Stimulated activated effector memory CD8-positive, alpha-beta T cell treated with anti-CD3 and anti-CD28 coated beads, Interleukin-12 subunit alpha, Interleukin-12 subunit beta, amount 100 ng/mL, for 72 hours (primary cell): Measurements from ENCODE around the gene CDH18.

Source experiments
- ATAC-seq: fragments of 150-1000 bp; cut with Tn5 transposase; 2 replicates; pipeline ENCODE4 v1.10.0; 2021
- DNase-seq, 2 donors: peaks; one replicate each; pipeline ENCODE4 v3.0.0; 2021 to 2022; ENCODE audit warnings: low spot score in 2 of 2
- H3K27ac Mint-ChIP-seq: one replicate; pipeline ENCODE4 v1.8.0; 2022; ENCODE audit warnings: mild to moderate bottlenecking, mixed read lengths
- H3K36me3 Mint-ChIP-seq: one replicate; pipeline ENCODE4 v1.8.0; 2022; ENCODE audit warnings: mild to moderate bottlenecking, mixed read lengths
- H3K4me1 Mint-ChIP-seq: one replicate; pipeline ENCODE4 v1.8.0; 2022; ENCODE audit warnings: mixed read lengths
- H3K4me3 Mint-ChIP-seq: one replicate; pipeline ENCODE4 v1.8.0; 2022; ENCODE audit warnings: mild to moderate bottlenecking, mixed read lengths
- H3K9me3 Mint-ChIP-seq: one replicate; pipeline ENCODE4 v1.8.0; 2022; ENCODE audit warnings: mixed read lengths

Gene CDH18

DNA sequence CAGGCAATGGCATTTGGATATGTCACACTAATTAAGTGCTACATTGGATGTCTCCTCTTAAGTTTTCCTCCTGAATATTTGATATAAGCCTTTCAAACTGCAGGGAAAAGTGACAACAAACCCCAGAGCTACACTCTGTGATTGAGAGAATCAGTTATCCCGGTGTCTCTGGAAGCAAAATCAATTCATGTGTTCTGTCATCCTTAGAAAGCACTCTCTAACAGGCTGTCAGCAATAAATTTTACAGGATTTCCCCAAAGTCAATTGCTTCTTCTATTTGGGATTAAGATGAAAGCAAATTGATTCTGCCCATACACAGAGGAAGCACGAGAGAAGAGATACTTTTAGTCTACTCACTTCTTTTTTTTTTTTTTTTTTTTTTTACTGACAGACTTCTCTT lies 332.4 kb downstream of the CDH18 start:
- Mint-ChIP-seq H3K4me1 (no peaks in the 10 kb centered on the region), H3K4me3 (no peak overlapping the region), H3K27ac (no peak overlapping the region), H3K9me3 (peaks cover 6% of the 10 kb centered on the region), H3K36me3 (no peaks in the 10 kb centered on the region)
- ATAC-seq (no peak), DNase-seq (no peak)

DNA sequence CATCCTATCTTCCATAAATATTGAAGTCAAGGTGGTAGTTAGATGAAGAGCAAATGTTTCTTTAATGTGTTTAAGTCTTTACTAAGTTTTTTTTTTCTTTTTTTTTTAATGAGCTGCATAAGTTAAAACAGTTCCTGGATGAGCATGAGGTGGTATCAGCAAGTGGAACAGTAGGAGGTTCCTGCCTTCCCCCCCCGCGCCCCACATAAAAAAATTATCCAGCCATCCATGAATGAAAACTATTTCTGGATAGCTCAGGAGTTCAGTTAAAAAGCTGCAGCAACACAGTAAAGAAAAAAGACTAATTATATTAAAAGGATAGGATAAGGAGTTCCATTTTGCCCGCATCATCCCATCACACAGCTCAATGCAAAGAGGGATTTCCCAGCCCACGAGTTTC lies 349.5 kb downstream of the CDH18 start:
- Mint-ChIP-seq H3K27ac (no peak overlapping the region), H3K36me3 (no peaks in the 10 kb centered on the region)
- ATAC-seq = no peak

DNA sequence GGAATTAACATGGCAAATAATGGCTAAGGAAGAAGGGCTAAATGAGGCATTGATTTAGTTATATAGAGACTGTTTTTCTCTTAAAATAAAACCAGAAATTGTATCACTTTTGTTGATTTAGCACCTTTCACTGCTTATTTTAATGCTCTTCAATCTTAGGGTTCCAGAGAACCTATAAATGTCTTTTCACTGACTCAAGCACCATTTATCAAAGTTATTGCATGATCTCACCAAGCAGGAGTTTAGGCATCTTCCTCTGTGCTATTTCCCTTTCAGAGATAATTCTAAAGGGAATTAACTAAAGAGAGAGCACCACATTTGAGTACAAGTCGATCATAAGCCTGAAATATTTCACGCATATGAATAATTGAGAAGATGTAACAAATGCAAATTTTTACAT lies 357.1 kb downstream of the CDH18 start:
- H3K27ac Mint-ChIP-seq = no peak overlapping the region
- DNase-seq (no peak), ATAC-seq (no peak)
- H3K36me3 Mint-ChIP-seq = no peaks in the 10 kb centered on the region
- H3K4me3 Mint-ChIP-seq = no peak overlapping the region
- H3K4me1 Mint-ChIP-seq = no peaks in the 10 kb centered on the region
- H3K9me3 Mint-ChIP-seq = peaks cover 12% of the 10 kb centered on the region

More for the DNA sequence above, 349.5 kb downstream of the CDH18 start:
- H3K4me3 Mint-ChIP-seq = no peak overlapping the region
- no peak for DNase-seq
- H3K9me3 Mint-ChIP-seq = peaks cover 22% of the 10 kb centered on the region
- H3K4me1 Mint-ChIP-seq = no peaks in the 10 kb centered on the region

DNA sequence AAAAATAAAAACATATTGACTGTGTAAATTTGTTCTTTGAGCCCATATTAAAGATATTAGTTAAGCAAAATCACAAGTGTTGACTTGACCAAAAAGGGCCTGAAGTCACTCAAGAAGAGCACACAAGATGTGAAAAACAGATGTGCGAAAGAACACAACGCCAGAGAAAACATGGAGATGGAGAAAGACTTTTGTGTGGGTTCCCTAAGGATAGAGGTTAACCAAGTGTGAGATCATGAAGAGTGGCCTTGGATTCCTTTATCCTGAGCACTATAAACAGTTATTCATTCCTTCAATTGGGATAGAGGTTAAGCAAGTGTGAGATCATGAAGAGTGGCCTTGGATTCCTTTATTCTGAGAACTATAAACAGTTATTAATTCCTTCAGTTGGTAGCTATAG lies 361.8 kb downstream of the CDH18 start:
- Mint-ChIP-seq H3K4me1 (no peaks in the 10 kb centered on the region), H3K4me3 (no peak overlapping the region), H3K36me3 (no peaks in the 10 kb centered on the region), H3K9me3 (peaks cover 22% of the 10 kb centered on the region), H3K27ac (no peak overlapping the region)
- ATAC-seq (no peak), DNase-seq (no peak)

DNA sequence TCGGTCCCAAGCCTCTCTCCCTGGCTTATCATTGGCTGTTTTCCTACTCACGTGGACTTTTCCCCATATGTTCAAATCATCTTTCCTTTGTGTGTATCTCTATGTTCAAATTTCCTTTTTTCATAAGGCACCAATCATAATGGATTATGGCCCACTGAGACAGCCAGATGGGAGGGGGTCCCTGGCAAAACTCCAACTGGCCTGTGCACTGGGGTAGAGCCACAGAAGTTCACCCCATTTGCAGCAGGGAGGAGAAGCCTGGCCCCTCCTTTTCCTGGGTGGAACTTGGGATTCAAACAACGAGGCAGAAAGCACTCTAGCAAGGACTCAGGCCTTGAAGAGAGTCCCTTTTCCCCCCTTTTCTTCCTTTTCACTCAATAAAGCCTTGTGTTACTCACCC lies 362.4 kb downstream of the CDH18 start:
- DNase-seq (no peak), ATAC-seq (no peak)
- H3K36me3 Mint-ChIP-seq = no peaks in the 10 kb centered on the region
- no peaks in the 10 kb centered on the region for H3K4me1 Mint-ChIP-seq
- H3K9me3 Mint-ChIP-seq = peaks cover 22% of the 10 kb centered on the region
- no peak overlapping the region for H3K4me3 Mint-ChIP-seq
- H3K27ac Mint-ChIP-seq = no peak overlapping the region

DNA sequence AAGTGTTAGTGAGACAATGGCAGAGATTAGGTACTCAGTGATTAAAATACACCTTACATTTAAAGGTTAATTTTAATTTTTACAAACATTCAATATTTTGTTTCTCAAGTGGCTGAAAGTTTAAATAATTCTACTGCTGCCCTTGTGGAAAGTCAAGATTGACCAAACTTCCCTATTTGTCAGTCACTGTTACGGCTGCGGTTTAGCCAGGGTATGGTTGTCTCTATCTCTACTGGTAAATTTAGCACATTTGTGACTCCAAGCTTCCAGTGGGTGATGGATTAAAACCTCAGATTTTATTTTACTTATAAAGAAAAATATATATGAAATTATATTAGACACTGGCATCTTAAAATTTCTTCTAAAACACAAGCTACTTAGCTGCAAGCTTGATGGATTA lies 368.4 kb downstream of the CDH18 start:
- Mint-ChIP-seq H3K36me3 (no peaks in the 10 kb centered on the region), H3K4me3 (no peak overlapping the region), H3K27ac (no peak overlapping the region), H3K9me3 (peaks cover 11% of the 10 kb centered on the region), H3K4me1 (no peaks in the 10 kb centered on the region)
- ATAC-seq (no peak), DNase-seq (no peak)

DNA sequence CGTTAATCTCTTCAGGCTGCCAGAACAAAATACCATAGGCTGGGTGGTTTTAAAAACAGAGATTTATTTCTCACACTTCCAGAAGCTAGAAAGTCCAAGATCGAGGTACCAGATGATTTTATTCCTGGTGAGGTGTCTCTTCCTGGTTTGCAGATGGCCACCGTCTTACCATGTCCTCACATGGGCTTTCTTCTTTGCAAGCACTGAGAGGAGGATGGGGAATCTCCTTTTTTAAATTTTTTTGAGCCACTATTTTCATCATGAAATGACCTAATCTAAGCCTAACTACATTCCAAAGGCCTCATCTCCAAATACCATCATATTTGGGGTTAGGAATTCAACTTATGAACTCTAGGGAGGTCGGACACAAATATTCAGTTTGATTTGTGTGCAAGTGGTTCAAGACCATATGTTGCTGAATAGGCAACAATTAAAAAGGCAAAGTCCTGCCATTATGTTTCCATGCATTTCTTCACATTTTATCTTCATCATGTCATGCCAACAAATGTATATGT lies 371.2 kb downstream of the CDH18 start:
- Mint-ChIP-seq H3K27ac (no peak overlapping the region), H3K36me3 (no peaks in the 10 kb centered on the region), H3K4me3 (no peak overlapping the region), H3K9me3 (peaks cover 7% of the 10 kb centered on the region), H3K4me1 (no peaks in the 10 kb centered on the region)
- DNase-seq = no peak
- ATAC-seq = no peak

DNA sequence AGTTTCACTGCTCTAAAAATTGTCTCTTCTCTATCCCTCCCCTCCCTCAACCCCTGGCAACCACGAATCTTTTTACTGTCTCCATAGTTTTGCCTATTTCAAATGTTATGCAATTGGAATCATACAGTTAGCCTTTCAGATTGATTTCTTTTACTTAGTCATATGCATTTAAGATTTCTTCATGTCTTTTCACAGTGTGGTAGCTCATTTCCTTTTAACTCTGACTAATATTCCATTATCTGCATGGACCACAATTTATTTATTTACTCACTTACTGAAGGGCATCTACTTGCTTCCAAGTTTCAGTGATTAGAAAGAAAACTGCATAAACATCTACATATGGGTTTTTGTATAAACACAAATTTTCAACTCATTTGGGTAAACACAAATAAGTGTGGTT lies 372.3 kb downstream of the CDH18 start:
- H3K27ac Mint-ChIP-seq = no peak overlapping the region
- H3K36me3 Mint-ChIP-seq = no peaks in the 10 kb centered on the region
- no peaks in the 10 kb centered on the region for H3K4me1 Mint-ChIP-seq
- no peak for ATAC-seq
- no peak for DNase-seq
- peaks cover 11% of the 10 kb centered on the region for H3K9me3 Mint-ChIP-seq
- H3K4me3 Mint-ChIP-seq = no peak overlapping the region

DNA sequence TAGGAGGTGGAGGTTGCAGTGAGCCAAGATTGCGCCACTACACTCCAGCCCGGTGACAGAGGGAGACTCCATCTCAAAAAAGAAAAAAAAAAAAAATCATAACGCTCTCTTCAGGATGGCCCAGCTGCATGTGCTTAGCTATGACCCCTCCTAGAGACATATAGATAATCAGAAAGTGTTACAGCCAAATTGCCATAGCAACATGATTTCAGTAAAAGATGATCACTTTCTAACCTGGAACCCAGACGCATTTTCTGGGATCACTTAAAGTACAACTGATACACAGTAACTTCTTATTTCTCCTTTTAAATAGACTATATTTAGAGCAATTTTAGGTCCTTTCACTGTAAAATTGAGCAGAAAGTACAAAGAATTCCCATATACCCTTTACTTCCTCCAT lies 372.9 kb downstream of the CDH18 start:
- no peaks in the 10 kb centered on the region for H3K36me3 Mint-ChIP-seq
- no peak overlapping the region for H3K27ac Mint-ChIP-seq
- peaks cover 11% of the 10 kb centered on the region for H3K9me3 Mint-ChIP-seq
- no peak for ATAC-seq
- no peaks in the 10 kb centered on the region for H3K4me1 Mint-ChIP-seq
- no peak overlapping the region for H3K4me3 Mint-ChIP-seq
- DNase-seq = no peak

DNA sequence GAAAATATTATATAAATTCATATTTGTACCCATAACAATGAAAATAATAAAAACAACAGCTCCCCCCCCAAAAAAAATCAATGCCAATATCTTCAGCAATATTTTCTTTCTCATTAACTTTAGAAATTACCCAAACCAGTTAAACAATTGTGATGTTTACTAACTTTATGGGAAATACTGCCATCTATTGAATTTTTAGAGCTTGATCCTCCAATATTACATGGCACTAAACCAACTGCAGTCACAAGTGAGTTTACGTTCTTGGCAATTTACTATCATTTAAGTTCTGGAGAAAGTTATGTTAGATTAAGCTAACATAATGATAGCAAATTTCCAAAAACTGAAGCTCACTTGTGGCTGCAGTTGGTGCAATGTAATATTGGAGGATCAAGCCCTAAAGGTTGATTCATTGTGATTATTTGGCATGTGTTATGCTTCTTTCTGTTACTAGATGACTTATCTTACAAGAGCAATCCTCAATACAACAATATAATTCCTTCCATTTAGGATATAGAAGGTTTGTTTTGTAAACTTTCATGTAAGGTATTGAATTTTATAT lies 379.5 kb downstream of the CDH18 start:
- H3K27ac Mint-ChIP-seq = no peak overlapping the region
- H3K9me3 Mint-ChIP-seq = peaks cover 10% of the 10 kb centered on the region
- H3K36me3 Mint-ChIP-seq = no peaks in the 10 kb centered on the region
- no peak overlapping the region for H3K4me3 Mint-ChIP-seq
- H3K4me1 Mint-ChIP-seq = no peaks in the 10 kb centered on the region
- no peak for ATAC-seq
- DNase-seq = no peak

DNA sequence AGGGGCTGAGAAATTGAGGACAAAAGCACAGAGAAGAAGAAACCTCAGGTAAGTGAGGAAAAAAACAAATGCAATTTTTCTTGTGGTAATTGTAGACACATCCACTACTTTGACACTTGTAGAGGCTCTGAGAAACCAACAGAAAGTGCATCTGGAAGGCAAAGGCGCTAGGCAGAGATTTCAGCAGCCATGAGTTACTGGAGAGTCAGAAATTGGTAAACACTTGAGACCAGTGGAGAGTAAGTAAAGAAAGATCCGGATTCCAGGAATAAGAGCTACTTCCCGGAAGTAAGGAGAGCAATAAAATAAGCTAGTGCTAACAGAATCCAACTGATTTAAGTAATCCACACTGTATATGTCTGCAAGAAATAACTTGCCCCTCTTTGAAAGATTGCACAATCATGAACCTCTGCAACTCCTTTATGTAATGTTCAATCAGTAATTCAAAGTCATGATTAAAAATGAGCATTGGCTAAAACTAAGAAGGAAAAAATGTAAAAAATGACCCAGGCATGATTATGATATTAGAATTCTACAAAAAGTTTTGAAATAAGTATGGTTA lies 382.1 kb downstream of the CDH18 start:
- ATAC-seq (no peak), DNase-seq (no peak)
- H3K36me3 Mint-ChIP-seq = no peaks in the 10 kb centered on the region
- no peak overlapping the region for H3K27ac Mint-ChIP-seq
- no peaks in the 10 kb centered on the region for H3K4me1 Mint-ChIP-seq
- no peak overlapping the region for H3K4me3 Mint-ChIP-seq
- H3K9me3 Mint-ChIP-seq = peaks cover 7% of the 10 kb centered on the region

DNA sequence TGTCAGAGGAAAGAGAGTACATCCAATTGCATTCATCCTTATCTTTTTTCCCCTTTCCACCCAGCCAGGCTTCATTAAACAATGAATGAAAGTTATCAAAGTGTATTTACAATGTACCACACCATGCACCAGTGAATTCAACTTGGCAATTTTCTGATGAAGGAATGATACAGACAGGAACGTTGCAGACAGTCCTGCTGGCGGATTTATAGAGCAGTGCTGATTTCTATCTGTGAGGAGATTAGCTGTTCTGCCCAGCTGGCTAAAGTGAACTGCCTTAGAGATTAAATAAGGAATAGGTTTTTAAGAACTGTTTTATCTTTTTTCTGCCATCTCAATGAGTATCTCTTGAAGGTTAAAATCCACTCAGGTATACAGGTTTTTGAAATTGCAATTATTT lies 403.9 kb downstream of the CDH18 start:
- DNase-seq = no peak
- H3K27ac Mint-ChIP-seq = no peak overlapping the region
- peaks cover 24% of the 10 kb centered on the region for H3K9me3 Mint-ChIP-seq
- H3K36me3 Mint-ChIP-seq = no peaks in the 10 kb centered on the region
- H3K4me1 Mint-ChIP-seq = no peaks in the 10 kb centered on the region
- H3K4me3 Mint-ChIP-seq = no peak overlapping the region
- ATAC-seq = no peak

DNA sequence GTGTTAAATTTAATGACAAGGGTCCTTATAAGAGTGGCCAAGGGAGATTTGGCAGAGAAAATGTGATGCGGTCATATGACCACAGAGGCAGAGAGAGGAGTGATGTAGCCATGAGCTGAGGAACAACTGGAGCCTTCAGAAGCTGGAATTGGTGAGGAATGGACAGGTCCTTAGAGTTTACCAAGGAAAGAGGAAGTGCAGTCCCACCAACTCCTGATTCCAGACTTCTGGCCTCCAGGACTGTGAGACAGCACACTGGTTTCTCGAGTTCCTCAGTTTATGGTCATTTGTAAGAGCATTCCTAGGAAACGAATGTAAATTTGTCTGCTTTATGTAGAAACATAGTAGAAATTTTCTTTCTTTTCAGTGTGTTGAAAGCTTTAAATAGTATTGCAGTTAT lies 410.1 kb downstream of the CDH18 start:
- H3K27ac Mint-ChIP-seq = no peak overlapping the region
- H3K4me1 Mint-ChIP-seq = no peaks in the 10 kb centered on the region
- DNase-seq (no peak), ATAC-seq (no peak)
- peaks cover 13% of the 10 kb centered on the region for H3K9me3 Mint-ChIP-seq
- no peak overlapping the region for H3K4me3 Mint-ChIP-seq
- no peaks in the 10 kb centered on the region for H3K36me3 Mint-ChIP-seq

DNA sequence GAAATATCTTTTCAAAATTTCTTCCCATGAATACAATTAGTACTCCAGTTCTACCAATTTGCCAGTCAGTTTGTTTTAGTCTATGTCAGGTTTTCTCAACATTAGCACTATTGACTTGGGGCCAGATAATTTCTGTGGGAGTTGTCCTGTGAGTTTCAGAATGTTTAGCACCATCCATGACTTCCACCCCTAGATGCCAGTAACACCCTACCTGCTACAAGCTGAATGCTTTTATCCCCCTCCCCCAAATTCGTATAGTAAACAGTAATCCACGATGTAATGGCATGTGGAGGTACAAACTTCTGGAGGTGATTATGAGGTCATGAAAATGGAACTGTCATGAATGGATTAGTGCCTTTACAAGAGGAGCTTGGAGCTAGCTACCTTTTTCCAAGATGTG lies 420.0 kb downstream of the CDH18 start:
- Mint-ChIP-seq H3K27ac (no peak overlapping the region), H3K4me3 (no peak overlapping the region), H3K4me1 (no peaks in the 10 kb centered on the region), H3K36me3 (no peaks in the 10 kb centered on the region), H3K9me3 (peaks cover 27% of the 10 kb centered on the region)
- no peak for ATAC-seq
- no peak for DNase-seq

DNA sequence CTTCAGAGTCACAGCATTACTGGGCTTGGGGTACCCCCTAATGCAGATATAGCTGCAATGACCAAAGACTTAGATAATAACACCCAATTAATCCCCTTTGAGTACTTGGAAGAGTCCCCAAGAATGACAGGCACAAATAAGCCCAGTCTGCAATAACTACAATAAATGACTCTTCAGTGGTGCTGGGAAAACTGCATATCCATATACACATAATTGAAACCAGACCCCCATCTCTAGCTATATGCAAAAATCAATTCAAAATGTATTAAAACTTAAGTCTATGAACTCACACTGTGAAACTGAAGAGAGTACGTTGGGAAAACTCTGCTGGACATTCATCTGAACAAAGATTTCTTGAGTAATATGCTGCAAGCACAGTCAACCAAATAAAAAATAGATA lies 422.5 kb downstream of the CDH18 start:
- H3K4me1 Mint-ChIP-seq = no peaks in the 10 kb centered on the region
- DNase-seq (no peak), ATAC-seq (no peak)
- H3K4me3 Mint-ChIP-seq = no peak overlapping the region
- peaks cover 27% of the 10 kb centered on the region for H3K9me3 Mint-ChIP-seq
- H3K27ac Mint-ChIP-seq = no peak overlapping the region
- H3K36me3 Mint-ChIP-seq = no peaks in the 10 kb centered on the region

DNA sequence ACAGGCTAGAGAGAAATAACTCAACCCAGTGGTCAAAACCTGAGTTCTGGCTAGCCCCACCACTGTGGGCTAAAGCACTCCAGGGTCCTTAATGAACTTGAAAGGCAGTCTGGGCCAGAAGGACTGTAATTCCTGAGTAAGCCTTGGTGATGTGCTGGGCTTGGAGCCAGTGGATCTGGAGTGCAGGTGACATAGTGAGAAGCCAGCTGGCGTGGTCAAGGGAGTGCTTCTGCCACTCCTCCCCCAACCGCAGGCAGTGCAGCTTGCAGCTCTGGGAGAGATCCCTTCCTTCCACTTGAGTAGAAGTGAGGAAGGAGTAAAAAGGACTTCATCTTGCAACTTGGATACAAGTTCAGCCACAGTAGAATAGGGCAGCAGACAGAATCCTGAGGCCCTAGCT lies 424.0 kb downstream of the CDH18 start:
- DNase-seq = no peak
- no peaks in the 10 kb centered on the region for H3K36me3 Mint-ChIP-seq
- ATAC-seq = no peak
- no peaks in the 10 kb centered on the region for H3K4me1 Mint-ChIP-seq
- H3K4me3 Mint-ChIP-seq = no peak overlapping the region
- peaks cover 27% of the 10 kb centered on the region for H3K9me3 Mint-ChIP-seq
- H3K27ac Mint-ChIP-seq = no peak overlapping the region

DNA sequence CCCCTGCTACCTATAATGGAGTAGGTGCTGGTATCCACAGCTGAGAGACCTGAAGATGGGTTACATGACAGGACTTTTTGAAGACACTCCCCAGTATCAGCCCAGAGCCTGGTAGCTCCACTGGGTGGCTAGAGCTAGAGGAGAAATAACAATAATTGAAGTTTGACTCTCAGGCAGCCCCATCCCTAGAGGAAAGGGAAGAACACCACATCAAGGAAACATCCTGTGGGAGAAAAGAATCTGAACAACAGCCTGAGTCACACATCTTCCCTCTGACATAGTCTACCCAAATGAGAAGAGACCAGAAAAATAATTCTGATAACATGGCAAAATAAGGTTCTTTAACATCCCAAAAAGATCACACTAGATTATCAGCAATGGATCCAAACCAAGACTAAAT lies 432.1 kb downstream of the CDH18 start:
- Mint-ChIP-seq H3K9me3 (peaks cover 17% of the 10 kb centered on the region), H3K4me1 (no peaks in the 10 kb centered on the region), H3K27ac (no peak overlapping the region), H3K36me3 (no peaks in the 10 kb centered on the region), H3K4me3 (no peak overlapping the region)
- DNase-seq = no peak
- ATAC-seq = no peak
